ENCODE measurements around the gene TIMM50.
A peak's percentile ranks its signal among the peaks of the same experiment; 100 is the strongest.

The TIMM50 gene

GRCh38 chr19:39525205-39525604 lies 44.6 kb downstream of the TIMM50 start:
- DNase-seq (ENCODE audit: low read depth in 3 of 3, low spot score in 1 of 3), result no peak

- DNase-seq (ENCODE audit: low read depth in 3 of 3, low spot score in 1 of 3), result no peak
Observed at GRCh38 chr19:39531834-39532232, 51.2 kb downstream of the TIMM50 start.

- peak; percentile 88 to 95 (median 92) for DNase-seq (ENCODE audit: low read depth in 3 of 3, low spot score in 1 of 3)
Observed at GRCh38 chr19:39532233-39533002, 51.8 kb downstream of the TIMM50 start, which contains the start of gene EID2B. EID2B (minus strand) TSS chr19:39532852; CDS start chr19:39532802, 50 bp downstream.

GRCh38 chr19:39533003-39533512 lies 52.4 kb downstream of the TIMM50 start:
- no peak for DNase-seq (ENCODE audit: low read depth in 3 of 3, low spot score in 1 of 3)

- DNase-seq (ENCODE audit: low read depth in 3 of 3, low spot score in 1 of 3), result no peak
Observed at GRCh38 chr19:39533791-39534190, 53.2 kb downstream of the TIMM50 start.

- no peak for DNase-seq (ENCODE audit: low read depth in 3 of 3, low spot score in 1 of 3)
Observed at GRCh38 chr19:39539165-39539517, 58.5 kb downstream of the TIMM50 start.

GRCh38 chr19:39539518-39540332 lies 59.1 kb downstream of the TIMM50 start, which contains the start of gene EID2:
EID2 (minus strand) TSS chr19:39540161; CDS start chr19:39540079, 82 bp downstream.
- peak; percentile 86 to 93 (median 92) for DNase-seq (ENCODE audit: low read depth in 3 of 3, low spot score in 1 of 3)

- no peak for DNase-seq (ENCODE audit: low read depth in 3 of 3, low spot score in 1 of 3)
Observed at GRCh38 chr19:39540333-39540673, 59.7 kb downstream of the TIMM50 start.
